ENCODE data around the gene CERS3.

Gene CERS3

DNA sequence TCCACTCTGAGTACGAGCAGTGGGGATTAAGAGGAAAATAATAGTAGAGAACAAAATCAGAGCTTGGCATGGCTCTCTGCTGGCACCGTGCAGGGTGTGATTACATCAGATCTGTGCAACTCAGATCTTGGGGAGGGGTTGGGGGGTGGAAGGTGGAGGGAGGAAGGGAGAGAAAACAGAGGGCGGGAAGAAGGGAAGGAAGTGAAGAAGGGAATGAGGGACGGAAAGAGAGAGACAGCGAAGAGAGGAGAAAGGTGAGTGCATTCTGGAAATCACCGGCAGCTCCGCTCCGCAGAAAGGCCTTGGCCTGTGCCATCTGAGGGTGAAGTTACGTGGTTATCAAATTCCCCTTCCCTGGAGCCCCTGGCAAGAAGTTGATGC lies 156.0 kb downstream of the CERS3 start:
- no peak for DNase-seq (ENCODE audit: low read depth in 1 of 2, low spot score in 1 of 2)
- Histone ChIP-seq H3K27ac (replicated peaks) (no peak overlapping the region), H3K4me3 (replicated peaks; ENCODE audit: insufficient read depth, low read length) (no peak overlapping the region), H3K27me3 (ENCODE audit: insufficient read depth, poor library complexity, severe bottlenecking) (peaks cover 14% of the 10 kb centered on the region)
- TF ChIP-seq SPI1 (IDR thresholded peaks at IDR 0.05; ENCODE audit: borderline replicate concordance, low read depth) (no peak), GABPA (IDR thresholded peaks at IDR 0.05; ENCODE audit: low read depth) (no peak), POLR2AphosphoS5 (IDR thresholded peaks at IDR 0.05; ENCODE audit: low read depth) (no peak)
- TF ChIP-seq, protein P1, sequence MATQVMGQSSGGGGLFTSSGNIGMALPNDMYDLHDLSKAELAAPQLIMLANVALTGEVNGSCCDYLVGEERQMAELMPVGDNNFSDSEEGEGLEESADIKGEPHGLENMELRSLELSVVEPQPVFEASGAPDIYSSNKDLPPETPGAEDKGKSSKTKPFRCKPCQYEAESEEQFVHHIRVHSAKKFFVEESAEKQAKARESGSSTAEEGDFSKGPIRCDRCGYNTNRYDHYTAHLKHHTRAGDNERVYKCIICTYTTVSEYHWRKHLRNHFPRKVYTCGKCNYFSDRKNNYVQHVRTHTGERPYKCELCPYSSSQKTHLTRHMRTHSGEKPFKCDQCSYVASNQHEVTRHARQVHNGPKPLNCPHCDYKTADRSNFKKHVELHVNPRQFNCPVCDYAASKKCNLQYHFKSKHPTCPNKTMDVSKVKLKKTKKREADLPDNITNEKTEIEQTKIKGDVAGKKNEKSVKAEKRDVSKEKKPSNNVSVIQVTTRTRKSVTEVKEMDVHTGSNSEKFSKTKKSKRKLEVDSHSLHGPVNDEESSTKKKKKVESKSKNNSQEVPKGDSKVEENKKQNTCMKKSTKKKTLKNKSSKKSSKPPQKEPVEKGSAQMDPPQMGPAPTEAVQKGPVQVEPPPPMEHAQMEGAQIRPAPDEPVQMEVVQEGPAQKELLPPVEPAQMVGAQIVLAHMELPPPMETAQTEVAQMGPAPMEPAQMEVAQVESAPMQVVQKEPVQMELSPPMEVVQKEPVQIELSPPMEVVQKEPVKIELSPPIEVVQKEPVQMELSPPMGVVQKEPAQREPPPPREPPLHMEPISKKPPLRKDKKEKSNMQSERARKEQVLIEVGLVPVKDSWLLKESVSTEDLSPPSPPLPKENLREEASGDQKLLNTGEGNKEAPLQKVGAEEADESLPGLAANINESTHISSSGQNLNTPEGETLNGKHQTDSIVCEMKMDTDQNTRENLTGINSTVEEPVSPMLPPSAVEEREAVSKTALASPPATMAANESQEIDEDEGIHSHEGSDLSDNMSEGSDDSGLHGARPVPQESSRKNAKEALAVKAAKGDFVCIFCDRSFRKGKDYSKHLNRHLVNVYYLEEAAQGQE (IDR thresholded peaks at IDR 0.05; ENCODE audit: insufficient replicate concordance, low read depth), result no peak
- TF ChIP-seq, protein P2, sequence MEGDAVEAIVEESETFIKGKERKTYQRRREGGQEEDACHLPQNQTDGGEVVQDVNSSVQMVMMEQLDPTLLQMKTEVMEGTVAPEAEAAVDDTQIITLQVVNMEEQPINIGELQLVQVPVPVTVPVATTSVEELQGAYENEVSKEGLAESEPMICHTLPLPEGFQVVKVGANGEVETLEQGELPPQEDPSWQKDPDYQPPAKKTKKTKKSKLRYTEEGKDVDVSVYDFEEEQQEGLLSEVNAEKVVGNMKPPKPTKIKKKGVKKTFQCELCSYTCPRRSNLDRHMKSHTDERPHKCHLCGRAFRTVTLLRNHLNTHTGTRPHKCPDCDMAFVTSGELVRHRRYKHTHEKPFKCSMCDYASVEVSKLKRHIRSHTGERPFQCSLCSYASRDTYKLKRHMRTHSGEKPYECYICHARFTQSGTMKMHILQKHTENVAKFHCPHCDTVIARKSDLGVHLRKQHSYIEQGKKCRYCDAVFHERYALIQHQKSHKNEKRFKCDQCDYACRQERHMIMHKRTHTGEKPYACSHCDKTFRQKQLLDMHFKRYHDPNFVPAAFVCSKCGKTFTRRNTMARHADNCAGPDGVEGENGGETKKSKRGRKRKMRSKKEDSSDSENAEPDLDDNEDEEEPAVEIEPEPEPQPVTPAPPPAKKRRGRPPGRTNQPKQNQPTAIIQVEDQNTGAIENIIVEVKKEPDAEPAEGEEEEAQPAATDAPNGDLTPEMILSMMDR (IDR thresholded peaks at IDR 0.05; ENCODE audit: insufficient read depth, low read length), result no peak

DNA sequence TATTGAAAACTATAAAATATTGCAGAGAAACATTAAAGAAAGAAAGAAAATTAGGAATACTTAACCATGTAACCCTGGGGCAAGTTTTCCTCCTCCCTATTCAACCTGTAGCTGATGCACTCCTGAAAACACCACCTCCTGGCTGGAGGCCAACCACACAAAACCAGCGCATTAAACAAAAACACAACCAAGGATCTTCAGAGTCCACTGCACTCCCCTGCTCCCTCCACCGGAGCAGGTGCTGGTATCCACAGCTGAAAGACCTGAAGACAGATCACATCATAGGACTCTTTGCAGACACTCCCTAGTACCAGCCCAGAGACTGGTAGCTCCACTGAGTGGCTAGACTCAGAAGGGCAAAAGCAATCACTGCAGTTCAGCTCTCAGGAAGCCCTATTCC lies 173.4 kb downstream of the CERS3 start:
- Histone ChIP-seq H3K4me3 (replicated peaks; ENCODE audit: insufficient read depth, low read length) (no peak overlapping the region), H3K27ac (replicated peaks) (no peak overlapping the region), H3K27me3 (ENCODE audit: insufficient read depth, poor library complexity, severe bottlenecking) (no peaks in the 10 kb centered on the region)
- no peak for DNase-seq (ENCODE audit: low read depth in 1 of 2, low spot score in 1 of 2)
- TF ChIP-seq POLR2AphosphoS5 (IDR thresholded peaks at IDR 0.05; ENCODE audit: low read depth) (no peak), SPI1 (IDR thresholded peaks at IDR 0.05; ENCODE audit: borderline replicate concordance, low read depth) (no peak), GABPA (IDR thresholded peaks at IDR 0.05; ENCODE audit: low read depth) (no peak)
- TF ChIP-seq, protein P1 (IDR thresholded peaks at IDR 0.05; ENCODE audit: insufficient replicate concordance, low read depth), result no peak
- TF ChIP-seq, protein P2 (IDR thresholded peaks at IDR 0.05; ENCODE audit: insufficient read depth, low read length), result no peak

DNA sequence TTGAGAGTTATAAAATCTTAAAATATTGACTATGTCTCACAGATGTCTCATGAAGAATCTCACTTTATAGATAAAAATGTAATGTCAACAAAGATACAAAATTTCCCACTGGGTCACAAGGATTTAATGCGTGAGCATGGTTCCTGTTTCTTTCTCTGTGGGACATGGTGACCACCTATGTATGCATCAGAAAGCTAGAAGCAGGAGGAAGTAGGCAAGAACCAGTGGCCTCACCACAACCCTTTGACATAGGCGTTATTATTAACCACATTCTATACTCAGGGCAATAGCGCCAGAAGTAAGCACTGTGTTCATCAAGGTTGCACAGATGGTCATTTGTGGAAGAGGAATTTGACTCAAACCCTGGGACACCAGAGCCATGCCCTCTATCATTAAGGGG lies 175.3 kb downstream of the CERS3 start:
- peak; percentile 66 to 71 for DNase-seq (ENCODE audit: low read depth in 1 of 2, low spot score in 1 of 2)
- H3K27ac ChIP-seq (replicated peaks), result no peak overlapping the region
- TF ChIP-seq GABPA (IDR thresholded peaks at IDR 0.05; ENCODE audit: low read depth) (no peak), SPI1 (IDR thresholded peaks at IDR 0.05; ENCODE audit: borderline replicate concordance, low read depth) (peak; percentile 34; the same call in 1 of the 2 replicates)
- no peak overlapping the region for H3K4me3 ChIP-seq (replicated peaks; ENCODE audit: insufficient read depth, low read length)
- H3K27me3 ChIP-seq (ENCODE audit: insufficient read depth, poor library complexity, severe bottlenecking), result no peaks in the 10 kb centered on the region

DNA sequence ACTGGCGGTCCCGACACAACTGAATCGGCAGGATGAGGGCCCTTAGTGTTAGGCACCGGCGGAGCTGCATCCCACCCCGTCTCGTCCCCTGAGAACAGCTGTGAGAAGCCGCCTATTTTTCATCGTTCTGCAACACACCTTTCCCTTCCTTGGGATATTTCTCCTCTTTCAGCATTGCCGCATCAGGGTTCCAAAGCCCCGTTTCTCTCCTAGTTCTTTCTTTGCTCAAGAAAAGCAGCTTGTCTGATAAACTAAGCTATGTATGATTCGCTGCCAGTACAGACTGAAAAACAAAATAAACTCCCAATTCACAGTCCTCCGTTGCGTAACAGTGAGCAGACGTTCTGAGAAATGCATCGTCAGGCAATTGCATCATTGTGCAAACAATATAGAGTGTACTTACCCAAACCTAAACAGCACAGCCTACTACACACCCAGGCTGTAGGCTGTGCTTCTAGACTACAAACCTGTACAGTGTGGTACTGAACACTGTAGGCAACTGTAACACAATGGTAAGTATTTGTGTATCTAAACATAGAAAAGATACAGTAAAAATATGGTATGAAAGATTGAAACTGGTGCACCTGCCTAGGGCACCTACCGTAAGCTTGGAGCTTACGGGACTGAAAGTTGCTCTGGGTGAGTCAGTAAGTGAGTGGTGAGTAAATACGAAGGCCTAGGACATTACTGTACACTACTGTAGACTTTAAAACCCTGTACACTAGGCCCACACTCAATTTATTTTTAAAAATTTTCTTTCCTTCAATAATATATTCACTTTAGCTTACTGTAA lies 178.1 kb downstream of the CERS3 start:
- TF ChIP-seq GABPA (IDR thresholded peaks at IDR 0.05; ENCODE audit: low read depth) (no peak), SPI1 (IDR thresholded peaks at IDR 0.05; ENCODE audit: borderline replicate concordance, low read depth) (no peak), POLR2AphosphoS5 (IDR thresholded peaks at IDR 0.05; ENCODE audit: low read depth) (no peak)
- TF ChIP-seq, protein P2 (IDR thresholded peaks at IDR 0.05; ENCODE audit: insufficient read depth, low read length), result no peak
- TF ChIP-seq, protein P1 (IDR thresholded peaks at IDR 0.05; ENCODE audit: insufficient replicate concordance, low read depth), result no peak
- DNase-seq (ENCODE audit: low read depth in 1 of 2, low spot score in 1 of 2), result peak; percentile 87 to 92
- H3K4me3 ChIP-seq (replicated peaks; ENCODE audit: insufficient read depth, low read length), result peak overlapping the region; percentile 61

More for the DNA sequence above, 178.1 kb downstream of the CERS3 start:
- H3K27me3 ChIP-seq (ENCODE audit: insufficient read depth, poor library complexity, severe bottlenecking), result no peaks in the 10 kb centered on the region
- peak overlapping the region; percentile 95 for H3K27ac ChIP-seq (replicated peaks)

Measured in HL-60 (cell line).